GM23338 (cell line): Measurements from ENCODE around the gene MYLK3. TPM values are rescaled to one million over a fixed set of nuclear protein-coding genes. Genes with fewer than 3 reads are reported as not detected.

Source experiments
- ATAC-seq: fragments of 200-7000 bp; cut with Tn5 transposase; 3 replicates; pipeline ENCODE4 v1.9.1; 2020
- DNase-seq: peaks from one replicate; pipeline ENCODE4 v3.0.0-alpha.2; 2015; ENCODE audit warnings: low spot score
- H2AFZ ChIP-seq: fragments of 200-600 bp; sonication (generic); 2 replicates; pipeline ENCODE4 v1.8.0; 2016; ENCODE audit warnings: antibody characterized with exemption, mild to moderate bottlenecking, moderate library complexity
- H3F3A ChIP-seq: fragments of 200-600 bp; sonication (generic); replicated peaks from 2 replicates; pipeline ENCODE4 v1.8.0; 2017; ENCODE audit warnings: antibody characterized with exemption, mixed run types, low read depth
- H3K27ac ChIP-seq: fragments of 200-600 bp; sonication (generic); 2 replicates; pipeline ENCODE4 v1.6.1; 2016; ENCODE audit warnings: low read depth
- H3K27me3 ChIP-seq: fragments of 200-600 bp; sonication (generic); 2 replicates; pipeline ENCODE4 v1.8.0; 2016; ENCODE audit warnings: mild to moderate bottlenecking, mixed run types, moderate library complexity; ENCODE audit not compliant: insufficient read depth
- H3K36me3 ChIP-seq: fragments of 200-600 bp; sonication (generic); 2 replicates; pipeline ENCODE4 v1.8.0; 2016; ENCODE audit warnings: mild to moderate bottlenecking; ENCODE audit not compliant: insufficient read depth
- H3K4me1 ChIP-seq: fragments of 200-600 bp; sonication (generic); 2 replicates; pipeline ENCODE4 v1.8.0; 2016; ENCODE audit warnings: mild to moderate bottlenecking, moderate library complexity; ENCODE audit not compliant: insufficient read depth
- H3K4me2 ChIP-seq: fragments of 200-600 bp; sonication (generic); 2 replicates; pipeline ENCODE4 v1.7.1; 2017; ENCODE audit warnings: mixed run types
- H3K4me3 ChIP-seq: fragments of 200-600 bp; sonication (generic); 2 replicates; pipeline ENCODE4 v1.6.1; 2016; ENCODE audit warnings: mixed run types
- H3K79me2 ChIP-seq: fragments of 200-600 bp; sonication (generic); replicated peaks from 2 replicates; pipeline ENCODE4 v1.8.0; 2017; ENCODE audit warnings: mild to moderate bottlenecking; ENCODE audit not compliant: insufficient read depth
- H3K9me2 ChIP-seq: fragments of 200-600 bp; sonication (generic); 2 replicates; pipeline ENCODE4 v1.8.0; 2017; ENCODE audit not compliant: insufficient read depth
- H4K20me1 ChIP-seq: fragments of 200-600 bp; sonication (generic); replicated peaks from 2 replicates; pipeline ENCODE4 v1.8.0; 2017; ENCODE audit warnings: mild to moderate bottlenecking; ENCODE audit not compliant: insufficient read depth
- H3K27ac Mint-ChIP-seq: 2 replicates; pipeline ENCODE4 v1.8.0; 2020; ENCODE audit warnings: inconsistent platforms, mild to moderate bottlenecking, moderate library complexity, mixed read lengths
- H3K27me3 Mint-ChIP-seq: 3 replicates; pipeline ENCODE4 v1.8.0; 2022; ENCODE audit warnings: low read depth, mild to moderate bottlenecking, moderate library complexity, mixed read lengths, inconsistent platforms; ENCODE audit not compliant: insufficient read depth, poor library complexity
- H3K36me3 Mint-ChIP-seq: 3 replicates; pipeline ENCODE4 v1.8.0; 2021; ENCODE audit warnings: low read depth, mild to moderate bottlenecking, inconsistent platforms, moderate library complexity, mixed read lengths
- H3K4me1 Mint-ChIP-seq: 3 replicates; pipeline ENCODE4 v1.8.0; 2020; ENCODE audit warnings: mild to moderate bottlenecking, inconsistent platforms, mixed read lengths
- H3K4me3 Mint-ChIP-seq: 3 replicates; pipeline ENCODE4 v1.8.0; 2021; ENCODE audit warnings: moderate library complexity, mild to moderate bottlenecking, inconsistent platforms, mixed read lengths
- H3K9me3 Mint-ChIP-seq: 3 replicates; pipeline ENCODE4 v1.8.0; 2020; ENCODE audit warnings: moderate library complexity, mild to moderate bottlenecking, inconsistent platforms, mixed read lengths
- CREB1 ChIP-seq: fragments of 250-450 bp; sonication (Bioruptor Pico); IDR thresholded peaks from 2 replicates; pipeline ENCODE4 v1.5.0; 2020; ENCODE audit warnings: low read depth, mild to moderate bottlenecking, moderate library complexity
- EZH2 ChIP-seq: fragments of 200-600 bp; sonication (generic); IDR thresholded peaks from one replicate; pipeline ENCODE4 v1.8.0; 2017; ENCODE audit warnings: antibody characterized with exemption, mild to moderate bottlenecking, low read depth; ENCODE audit not compliant: unreplicated experiment
- EZH2phosphoT487 ChIP-seq: fragments of 200-600 bp; sonication (generic); IDR thresholded peaks from one replicate; pipeline ENCODE4 v1.8.1; 2018; ENCODE audit warnings: antibody characterized with exemption; ENCODE audit not compliant: unreplicated experiment
- JUNB ChIP-seq: IDR thresholded peaks from one replicate; pipeline ENCODE4 v1.6.1; 2016; ENCODE audit warnings: antibody characterized with exemption; ENCODE audit not compliant: unreplicated experiment
- NANOG ChIP-seq: IDR thresholded peaks from 2 replicates; pipeline ENCODE4 v1.6.1; 2016; ENCODE audit warnings: antibody characterized with exemption, borderline replicate concordance
- STAT1 ChIP-seq: IDR thresholded peaks from one replicate; pipeline ENCODE4 v1.6.1; 2016; ENCODE audit warnings: antibody characterized with exemption; ENCODE audit not compliant: unreplicated experiment
- ZNF114 ChIP-seq: fragments of 250-450 bp; sonication (Bioruptor Pico); IDR thresholded peaks from 2 replicates; pipeline ENCODE4 v1.5.0; 2020; ENCODE audit warnings: mild to moderate bottlenecking, moderate library complexity
- polyA plus RNA-seq: library from polyadenylated mRNA; unstranded; fragments of >200 nt; fragmentation: Nextera tagmentation; extraction: Ambion mirVana; gene quantifications from 2 replicates; pipeline ENCODE4 v1.2.1, GENCODE V29; 2016
- total RNA-seq: library from RNA; depleted of rRNA; stranded (reverse); fragments of >200 nt; shearing (Covaris generic); gene quantifications from 2 replicates; pipeline ENCODE4 v1.2.3, GENCODE V29; 2014
- TF ChIP-seq, protein P1 (sequence below): IDR thresholded peaks from 2 replicates; pipeline ENCODE4 v1.6.1; 2016; ENCODE audit warnings: antibody characterized with exemption
- TF ChIP-seq, protein P2 (sequence below), 2 experiments: fragments of 200-600 bp in 1 of 2; sonication (generic) in 1 of 2; conservative IDR thresholded peaks; 2 replicates each; pipeline versions ENCODE4 v1.5.1 to v1.6.1; 2016 to 2017; ENCODE audit warnings: antibody characterized with exemption in 2 of 2, low read depth in 2 of 2, mild to moderate bottlenecking in 2 of 2, moderate library complexity in 1 of 2
- TF ChIP-seq, protein P3 (sequence below): IDR thresholded peaks from one replicate; pipeline ENCODE4 v1.6.1; 2018; ENCODE audit warnings: antibody characterized with exemption; ENCODE audit not compliant: unreplicated experiment

Gene MYLK3
- total and polyA plus RNA-seq, 2 experiments from 2014 or later, result 0.18 to 0.63 TPM

DNA sequence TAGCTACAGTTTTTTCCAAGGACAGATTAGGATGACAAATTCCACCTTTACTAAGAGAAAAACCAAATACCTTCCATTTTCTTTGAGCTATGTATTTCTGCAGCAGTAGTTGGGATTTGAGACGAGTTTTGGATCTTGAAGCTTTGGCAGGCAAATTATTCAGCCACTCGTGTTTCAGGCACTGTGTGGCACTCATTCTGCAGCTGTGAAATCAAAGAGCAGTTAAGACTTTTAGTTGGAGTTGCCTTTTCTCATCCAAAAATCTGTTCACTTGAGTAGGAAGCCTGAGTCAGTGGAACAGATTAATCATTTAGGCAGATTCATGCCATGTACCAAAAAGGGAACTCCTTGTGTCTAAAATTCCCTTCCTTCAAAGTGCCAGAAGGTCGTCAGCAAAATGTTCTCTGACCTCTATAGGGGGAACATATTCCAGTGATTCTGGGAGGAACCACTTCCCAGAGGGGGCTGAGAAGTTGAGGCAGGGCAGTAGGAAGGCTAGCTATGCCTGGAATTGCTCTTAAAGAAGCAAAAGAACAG, 38.6 kb downstream of the MYLK3 start:
- H3K27me3 Mint-ChIP-seq, result peaks cover 4% of the 10 kb centered on the region
- H3K27me3 ChIP-seq, result no peaks in the 10 kb centered on the region
- no peaks in the 10 kb centered on the region for H3F3A ChIP-seq
- no peak for ATAC-seq
- no peak overlapping the region for H3K4me2 ChIP-seq
- no peak for TF ChIP-seq CREB1 (CRISPR knock-in tag)
- H4K20me1 ChIP-seq, result no peaks in the 10 kb centered on the region
- H3K9me2 ChIP-seq, result no peaks in the 10 kb centered on the region
- no peak overlapping the region for H2AFZ ChIP-seq
- H3K4me1 Mint-ChIP-seq, result no peaks in the 10 kb centered on the region
- no peak overlapping the region for H3K27ac ChIP-seq
- H3K4me3 ChIP-seq, result no peak overlapping the region
- no peak for DNase-seq
- no peak overlapping the region for H3K27ac Mint-ChIP-seq
- H3K4me3 Mint-ChIP-seq, result no peak overlapping the region
- H3K36me3 ChIP-seq, result no peaks in the 10 kb centered on the region
- no peaks in the 10 kb centered on the region for H3K9me3 Mint-ChIP-seq
- no peaks in the 10 kb centered on the region for H3K4me1 ChIP-seq
- H3K79me2 ChIP-seq, result no peaks in the 10 kb centered on the region
- no peaks in the 10 kb centered on the region for H3K36me3 Mint-ChIP-seq

DNA sequence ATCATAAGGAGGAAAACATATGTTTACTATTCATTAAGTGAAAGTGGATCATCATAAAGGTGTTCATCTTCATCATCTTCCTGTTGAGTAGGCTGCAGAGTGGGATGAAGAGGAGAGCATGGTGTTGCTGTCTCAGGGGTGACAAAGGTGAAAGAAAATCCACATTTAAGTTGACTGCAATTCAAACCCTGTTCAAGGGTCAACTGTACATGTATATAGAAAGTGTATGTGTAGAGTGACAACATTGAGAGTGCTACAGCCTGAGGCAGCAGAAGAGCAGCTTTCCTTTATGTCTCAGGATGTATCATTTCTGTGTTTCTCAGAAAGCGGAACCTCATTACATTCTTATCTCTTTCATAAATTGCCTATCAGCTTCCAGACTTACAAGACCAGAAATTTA, 41.5 kb downstream of the MYLK3 start:
- no peaks in the 10 kb centered on the region for H3F3A ChIP-seq
- Mint-ChIP-seq H3K4me3 (no peak overlapping the region), H3K27ac (no peak overlapping the region), H3K36me3 (peaks cover 4% of the 10 kb centered on the region; the same call in 1 of the 3 replicates), H3K9me3 (no peaks in the 10 kb centered on the region), H3K27me3 (peaks cover 2% of the 10 kb centered on the region), H3K4me1 (no peaks in the 10 kb centered on the region)
- no peaks in the 10 kb centered on the region for H3K9me2 ChIP-seq
- no peak overlapping the region for H3K4me2 ChIP-seq
- H3K36me3 ChIP-seq, result no peaks in the 10 kb centered on the region
- no peaks in the 10 kb centered on the region for H3K27me3 ChIP-seq
- no peaks in the 10 kb centered on the region for H4K20me1 ChIP-seq
- no peaks in the 10 kb centered on the region for H3K4me1 ChIP-seq
- H3K79me2 ChIP-seq, result no peaks in the 10 kb centered on the region
- H3K27ac ChIP-seq, result no peak overlapping the region
- H3K4me3 ChIP-seq, result no peak overlapping the region
- H2AFZ ChIP-seq, result no peak overlapping the region
- DNase-seq, result no peak
- no peak for ATAC-seq
- TF ChIP-seq ZNF114 (CRISPR knock-in tag) (no peak), STAT1 (no peak), EZH2 (no peak), CREB1 (CRISPR knock-in tag) (no peak), JUNB (no peak), NANOG (no peak), EZH2phosphoT487 (no peak)
- TF ChIP-seq, protein P1, sequence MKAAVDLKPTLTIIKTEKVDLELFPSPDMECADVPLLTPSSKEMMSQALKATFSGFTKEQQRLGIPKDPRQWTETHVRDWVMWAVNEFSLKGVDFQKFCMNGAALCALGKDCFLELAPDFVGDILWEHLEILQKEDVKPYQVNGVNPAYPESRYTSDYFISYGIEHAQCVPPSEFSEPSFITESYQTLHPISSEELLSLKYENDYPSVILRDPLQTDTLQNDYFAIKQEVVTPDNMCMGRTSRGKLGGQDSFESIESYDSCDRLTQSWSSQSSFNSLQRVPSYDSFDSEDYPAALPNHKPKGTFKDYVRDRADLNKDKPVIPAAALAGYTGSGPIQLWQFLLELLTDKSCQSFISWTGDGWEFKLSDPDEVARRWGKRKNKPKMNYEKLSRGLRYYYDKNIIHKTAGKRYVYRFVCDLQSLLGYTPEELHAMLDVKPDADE, result no peak
- TF ChIP-seq, protein P2, sequence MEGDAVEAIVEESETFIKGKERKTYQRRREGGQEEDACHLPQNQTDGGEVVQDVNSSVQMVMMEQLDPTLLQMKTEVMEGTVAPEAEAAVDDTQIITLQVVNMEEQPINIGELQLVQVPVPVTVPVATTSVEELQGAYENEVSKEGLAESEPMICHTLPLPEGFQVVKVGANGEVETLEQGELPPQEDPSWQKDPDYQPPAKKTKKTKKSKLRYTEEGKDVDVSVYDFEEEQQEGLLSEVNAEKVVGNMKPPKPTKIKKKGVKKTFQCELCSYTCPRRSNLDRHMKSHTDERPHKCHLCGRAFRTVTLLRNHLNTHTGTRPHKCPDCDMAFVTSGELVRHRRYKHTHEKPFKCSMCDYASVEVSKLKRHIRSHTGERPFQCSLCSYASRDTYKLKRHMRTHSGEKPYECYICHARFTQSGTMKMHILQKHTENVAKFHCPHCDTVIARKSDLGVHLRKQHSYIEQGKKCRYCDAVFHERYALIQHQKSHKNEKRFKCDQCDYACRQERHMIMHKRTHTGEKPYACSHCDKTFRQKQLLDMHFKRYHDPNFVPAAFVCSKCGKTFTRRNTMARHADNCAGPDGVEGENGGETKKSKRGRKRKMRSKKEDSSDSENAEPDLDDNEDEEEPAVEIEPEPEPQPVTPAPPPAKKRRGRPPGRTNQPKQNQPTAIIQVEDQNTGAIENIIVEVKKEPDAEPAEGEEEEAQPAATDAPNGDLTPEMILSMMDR (conservative IDR thresholded peaks at IDR 0.05; ENCODE audit: low read depth in 2 of 2), result no peak
- TF ChIP-seq, protein P3, sequence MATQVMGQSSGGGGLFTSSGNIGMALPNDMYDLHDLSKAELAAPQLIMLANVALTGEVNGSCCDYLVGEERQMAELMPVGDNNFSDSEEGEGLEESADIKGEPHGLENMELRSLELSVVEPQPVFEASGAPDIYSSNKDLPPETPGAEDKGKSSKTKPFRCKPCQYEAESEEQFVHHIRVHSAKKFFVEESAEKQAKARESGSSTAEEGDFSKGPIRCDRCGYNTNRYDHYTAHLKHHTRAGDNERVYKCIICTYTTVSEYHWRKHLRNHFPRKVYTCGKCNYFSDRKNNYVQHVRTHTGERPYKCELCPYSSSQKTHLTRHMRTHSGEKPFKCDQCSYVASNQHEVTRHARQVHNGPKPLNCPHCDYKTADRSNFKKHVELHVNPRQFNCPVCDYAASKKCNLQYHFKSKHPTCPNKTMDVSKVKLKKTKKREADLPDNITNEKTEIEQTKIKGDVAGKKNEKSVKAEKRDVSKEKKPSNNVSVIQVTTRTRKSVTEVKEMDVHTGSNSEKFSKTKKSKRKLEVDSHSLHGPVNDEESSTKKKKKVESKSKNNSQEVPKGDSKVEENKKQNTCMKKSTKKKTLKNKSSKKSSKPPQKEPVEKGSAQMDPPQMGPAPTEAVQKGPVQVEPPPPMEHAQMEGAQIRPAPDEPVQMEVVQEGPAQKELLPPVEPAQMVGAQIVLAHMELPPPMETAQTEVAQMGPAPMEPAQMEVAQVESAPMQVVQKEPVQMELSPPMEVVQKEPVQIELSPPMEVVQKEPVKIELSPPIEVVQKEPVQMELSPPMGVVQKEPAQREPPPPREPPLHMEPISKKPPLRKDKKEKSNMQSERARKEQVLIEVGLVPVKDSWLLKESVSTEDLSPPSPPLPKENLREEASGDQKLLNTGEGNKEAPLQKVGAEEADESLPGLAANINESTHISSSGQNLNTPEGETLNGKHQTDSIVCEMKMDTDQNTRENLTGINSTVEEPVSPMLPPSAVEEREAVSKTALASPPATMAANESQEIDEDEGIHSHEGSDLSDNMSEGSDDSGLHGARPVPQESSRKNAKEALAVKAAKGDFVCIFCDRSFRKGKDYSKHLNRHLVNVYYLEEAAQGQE, result no peak
